Activated CD4-positive, CD25-positive, alpha-beta regulatory T cell (primary cell): ENCODE data around the gene AGPAT4.
"Not testable (repeated sequence)": the region's sequence is repeated elsewhere in the genome, so short reads cannot be mapped to it uniquely, and the experiment has no call there.

ENCODE experiments used
- DNase-seq, 4 experiments: peaks; one replicate each; lab custom pipeline; 2025; lab: John Stamatoyannopoulos, UW

AGPAT4 gene

GRCh38 chr6:161273752-161274487 is at the start of gene AGPAT4:
AGPAT4 (minus strand) TSS chr6:161274061; CDS start chr6:161232213, 41,848 bp downstream.
- DNase-seq = peak in 3 of 4 experiments; percentile 10 to 38 (median 21)

GRCh38 chr6:161319231-161319630 is 45.4 kb upstream of the AGPAT4 start:
- no peak for DNase-seq

GRCh38 chr6:161318456-161318855 is 44.6 kb upstream of the AGPAT4 start:
- no peak for DNase-seq

GRCh38 chr6:161316531-161316930 is 42.7 kb upstream of the AGPAT4 start:
- no peak for DNase-seq

- not testable (repeated sequence) for DNase-seq
These were observed 41.5 kb upstream of the AGPAT4 start for GRCh38 chr6:161315246-161315917.

GRCh38 chr6:161314541-161315245 is 40.8 kb upstream of the AGPAT4 start:
- not testable (repeated sequence) for DNase-seq

GRCh38 chr6:161313940-161314509 is 40.2 kb upstream of the AGPAT4 start:
- DNase-seq = no peak

- DNase-seq = not testable (repeated sequence)
These were observed 39.6 kb upstream of the AGPAT4 start for GRCh38 chr6:161313475-161313874.

GRCh38 chr6:161309774-161310173 is 35.9 kb upstream of the AGPAT4 start:
- DNase-seq = not testable (repeated sequence)

GRCh38 chr6:161308075-161308655 is 34.3 kb upstream of the AGPAT4 start:
- DNase-seq = no peak

GRCh38 chr6:161305860-161306259 is 32.0 kb upstream of the AGPAT4 start:
- no peak for DNase-seq

- no peak for DNase-seq
These were observed 29.9 kb upstream of the AGPAT4 start for GRCh38 chr6:161303628-161304340.

- no peak for DNase-seq
These were observed 29.1 kb upstream of the AGPAT4 start for GRCh38 chr6:161302949-161303348.

GRCh38 chr6:161301338-161301737 is 27.5 kb upstream of the AGPAT4 start:
- DNase-seq = no peak

- no peak for DNase-seq
These were observed 27.0 kb upstream of the AGPAT4 start for GRCh38 chr6:161300823-161301222.

GRCh38 chr6:161299726-161300125 is 25.9 kb upstream of the AGPAT4 start:
- no peak for DNase-seq

GRCh38 chr6:161295784-161296183 is 21.9 kb upstream of the AGPAT4 start:
- no peak for DNase-seq

GRCh38 chr6:161292650-161293281 is 18.9 kb upstream of the AGPAT4 start:
- DNase-seq = no peak

GRCh38 chr6:161292145-161292544 is 18.3 kb upstream of the AGPAT4 start:
- DNase-seq = no peak

GRCh38 chr6:161290751-161291150 is 16.9 kb upstream of the AGPAT4 start:
- no peak for DNase-seq

- DNase-seq = no peak
These were observed 10.8 kb upstream of the AGPAT4 start for GRCh38 chr6:161284653-161285052.
